Astrocyte (in vitro differentiated cells and primary cell): ENCODE measurements around the gene HSPG2.

Experiments
- EZH2 ChIP-seq: IDR thresholded peaks from 2 replicates; pipeline ENCODE4 v1.6.1; 2012; ENCODE audit warnings: mild to moderate bottlenecking, low read length, inconsistent platforms; ENCODE audit not compliant: insufficient read depth
- TF ChIP-seq, protein P1 (sequence below): IDR thresholded peaks from 2 replicates; pipeline ENCODE4 v1.5.1; 2011; ENCODE audit warnings: low read depth, mild to moderate bottlenecking, inconsistent platforms, low read length, moderate library complexity; ENCODE audit not compliant: insufficient read depth

DNA sequence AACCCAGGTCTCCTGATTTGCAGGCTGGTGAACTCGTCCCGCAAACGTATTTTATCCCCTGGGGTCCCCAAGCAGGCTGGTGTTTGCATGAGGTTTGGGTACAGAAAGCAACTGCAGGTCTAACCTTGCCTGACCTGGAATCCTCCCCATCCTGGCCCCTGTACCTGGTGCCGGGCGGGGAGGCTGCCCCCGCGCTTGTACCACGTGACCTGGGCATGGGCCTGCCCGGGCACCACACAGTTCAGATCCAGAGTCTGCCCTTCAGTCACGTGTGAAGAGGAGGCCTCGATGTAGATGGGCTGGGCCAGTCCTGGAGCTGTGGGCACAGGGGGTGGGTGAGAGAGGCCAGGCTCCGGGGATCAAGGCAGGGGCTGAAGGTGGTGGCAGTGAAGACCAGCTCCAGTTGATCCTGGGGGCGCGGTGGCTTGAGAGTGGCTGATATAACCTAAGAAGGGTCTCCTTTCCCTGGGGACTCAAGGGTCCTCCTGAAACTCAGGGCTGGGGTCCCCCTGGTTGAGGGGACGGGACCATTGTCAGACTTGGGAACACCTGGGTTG is 94.4 kb downstream of the HSPG2 start:
- TF ChIP-seq, protein P1, sequence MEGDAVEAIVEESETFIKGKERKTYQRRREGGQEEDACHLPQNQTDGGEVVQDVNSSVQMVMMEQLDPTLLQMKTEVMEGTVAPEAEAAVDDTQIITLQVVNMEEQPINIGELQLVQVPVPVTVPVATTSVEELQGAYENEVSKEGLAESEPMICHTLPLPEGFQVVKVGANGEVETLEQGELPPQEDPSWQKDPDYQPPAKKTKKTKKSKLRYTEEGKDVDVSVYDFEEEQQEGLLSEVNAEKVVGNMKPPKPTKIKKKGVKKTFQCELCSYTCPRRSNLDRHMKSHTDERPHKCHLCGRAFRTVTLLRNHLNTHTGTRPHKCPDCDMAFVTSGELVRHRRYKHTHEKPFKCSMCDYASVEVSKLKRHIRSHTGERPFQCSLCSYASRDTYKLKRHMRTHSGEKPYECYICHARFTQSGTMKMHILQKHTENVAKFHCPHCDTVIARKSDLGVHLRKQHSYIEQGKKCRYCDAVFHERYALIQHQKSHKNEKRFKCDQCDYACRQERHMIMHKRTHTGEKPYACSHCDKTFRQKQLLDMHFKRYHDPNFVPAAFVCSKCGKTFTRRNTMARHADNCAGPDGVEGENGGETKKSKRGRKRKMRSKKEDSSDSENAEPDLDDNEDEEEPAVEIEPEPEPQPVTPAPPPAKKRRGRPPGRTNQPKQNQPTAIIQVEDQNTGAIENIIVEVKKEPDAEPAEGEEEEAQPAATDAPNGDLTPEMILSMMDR = no peak
- no peak for TF ChIP-seq EZH2
